ENCODE data around the gene SLC25A1.
A peak's percentile ranks its signal among the peaks of the same experiment; 100 is the strongest.

SLC25A1 gene

GRCh38 chr22:19180740-19181410 is 2.3 kb upstream of the SLC25A1 start:
- no peak for DNase-seq (ENCODE audit: low spot score)

DNA sequence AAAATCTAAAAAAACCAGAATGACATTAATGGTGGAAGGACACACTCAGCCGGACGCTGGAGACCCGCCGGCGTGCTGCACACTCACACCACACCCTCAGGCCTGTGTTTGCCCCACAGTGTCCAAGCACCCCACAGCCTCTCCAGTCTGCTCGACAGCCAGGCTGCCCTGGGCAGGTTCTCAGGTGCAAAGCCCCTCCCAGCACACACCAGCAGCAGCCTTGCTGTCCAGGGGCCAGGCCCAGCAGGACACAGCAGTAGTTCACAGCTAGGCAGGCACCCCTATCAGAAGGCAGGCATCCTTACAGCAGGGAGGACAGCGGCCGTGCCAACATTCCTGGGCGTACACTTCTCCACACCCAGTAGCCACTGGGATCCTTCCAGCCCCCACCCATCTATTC is 1.7 kb upstream of the SLC25A1 start:
- DNase-seq (ENCODE audit: low spot score), result no peak

GRCh38 chr22:19179497-19180048 is 1.0 kb upstream of the SLC25A1 start:
- peak; percentile 91 for DNase-seq (ENCODE audit: low spot score)

DNA sequence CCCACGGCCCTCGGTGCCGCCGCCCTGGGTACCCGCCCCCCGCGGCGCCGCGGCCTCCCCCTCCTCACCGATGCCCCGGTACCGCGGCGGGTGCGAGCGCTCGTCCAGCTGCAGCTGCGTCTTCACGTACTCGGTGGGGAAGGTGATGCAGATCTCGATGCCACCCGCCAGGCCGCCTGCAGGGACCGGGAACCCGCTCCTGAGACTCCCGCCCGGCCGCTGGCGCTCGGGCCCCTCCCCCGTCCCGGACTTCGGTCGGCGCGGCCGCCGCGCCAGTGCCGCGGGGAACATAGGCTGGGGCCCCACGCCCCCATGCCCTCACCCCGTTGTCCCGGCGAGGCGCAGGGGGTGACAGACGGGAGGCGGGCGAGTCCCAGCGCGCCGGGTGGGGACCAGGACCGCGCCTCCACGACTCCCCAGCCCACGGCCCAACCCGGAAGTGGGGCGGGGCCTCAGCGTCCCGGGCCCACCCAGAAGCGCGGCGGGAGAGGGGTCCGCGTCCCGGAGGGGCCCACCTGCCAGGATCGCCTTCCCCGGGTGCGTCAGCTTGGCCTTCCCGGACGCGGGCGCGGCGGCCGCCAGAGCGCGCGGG is 375 bp downstream of the SLC25A1 start:
- DNase-seq (ENCODE audit: low spot score), result peak; percentile 72

DNA sequence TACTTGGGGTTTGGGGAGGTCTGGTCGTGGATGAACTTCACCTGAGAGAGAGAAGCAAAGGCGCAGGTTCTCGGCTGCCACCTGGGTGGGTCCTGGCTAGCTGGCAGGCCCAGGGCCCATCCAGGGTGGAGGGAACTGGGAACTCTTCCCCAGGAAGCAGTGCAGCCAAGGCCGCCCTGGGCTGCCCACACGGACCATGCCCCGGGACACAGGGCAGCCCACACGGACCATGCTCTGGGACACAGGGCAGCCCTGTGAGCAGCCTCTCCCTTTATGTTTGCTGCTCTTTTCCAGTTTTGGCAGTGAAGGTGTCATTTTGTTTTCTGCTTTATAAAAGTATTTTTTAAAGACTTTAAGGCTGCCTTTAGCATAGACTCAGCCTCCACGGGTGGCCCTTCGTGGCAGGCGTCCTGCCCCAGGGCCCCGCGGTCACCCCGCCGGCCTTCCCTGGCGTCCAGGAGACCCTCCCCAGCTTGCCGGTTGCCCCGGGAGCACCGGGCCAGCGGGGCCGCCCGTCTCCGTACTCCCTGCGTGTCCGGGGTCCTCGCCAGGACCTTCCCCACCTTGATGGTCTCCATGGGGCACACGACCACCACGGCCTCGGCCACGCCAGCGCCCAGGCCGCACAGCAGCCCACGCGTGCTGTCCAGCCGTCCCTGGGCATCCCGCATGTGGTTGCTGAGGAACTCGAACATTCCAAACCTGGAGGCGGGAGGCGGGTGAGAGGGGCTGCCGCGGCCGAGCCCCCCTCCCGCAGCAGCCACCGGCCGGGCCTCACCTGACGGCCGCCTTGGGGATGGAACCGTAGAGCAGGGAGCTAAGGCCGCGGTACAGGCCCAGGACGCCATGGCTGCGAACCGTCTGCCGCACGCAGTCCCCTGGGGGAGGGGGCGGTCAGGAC is 1.1 kb downstream of the SLC25A1 start:
- DNase-seq (ENCODE audit: low spot score), result no peak

- DNase-seq (ENCODE audit: low spot score), result no peak
Observed at GRCh38 chr22:19176732-19177131, 1.8 kb downstream of the SLC25A1 start.

GRCh38 chr22:19176175-19176643 is 2.3 kb downstream of the SLC25A1 start:
- DNase-seq (ENCODE audit: low spot score), result no peak

GRCh38 chr22:19175602-19176174 is 2.8 kb downstream of the SLC25A1 start:
- no peak for DNase-seq (ENCODE audit: low spot score)

- DNase-seq (ENCODE audit: low spot score), result no peak
Observed at GRCh38 chr22:19175026-19175601, 3.4 kb downstream of the SLC25A1 start.

- no peak for DNase-seq (ENCODE audit: low spot score)
Observed at GRCh38 chr22:19174106-19175025, 4.2 kb downstream of the SLC25A1 start.

DNA sequence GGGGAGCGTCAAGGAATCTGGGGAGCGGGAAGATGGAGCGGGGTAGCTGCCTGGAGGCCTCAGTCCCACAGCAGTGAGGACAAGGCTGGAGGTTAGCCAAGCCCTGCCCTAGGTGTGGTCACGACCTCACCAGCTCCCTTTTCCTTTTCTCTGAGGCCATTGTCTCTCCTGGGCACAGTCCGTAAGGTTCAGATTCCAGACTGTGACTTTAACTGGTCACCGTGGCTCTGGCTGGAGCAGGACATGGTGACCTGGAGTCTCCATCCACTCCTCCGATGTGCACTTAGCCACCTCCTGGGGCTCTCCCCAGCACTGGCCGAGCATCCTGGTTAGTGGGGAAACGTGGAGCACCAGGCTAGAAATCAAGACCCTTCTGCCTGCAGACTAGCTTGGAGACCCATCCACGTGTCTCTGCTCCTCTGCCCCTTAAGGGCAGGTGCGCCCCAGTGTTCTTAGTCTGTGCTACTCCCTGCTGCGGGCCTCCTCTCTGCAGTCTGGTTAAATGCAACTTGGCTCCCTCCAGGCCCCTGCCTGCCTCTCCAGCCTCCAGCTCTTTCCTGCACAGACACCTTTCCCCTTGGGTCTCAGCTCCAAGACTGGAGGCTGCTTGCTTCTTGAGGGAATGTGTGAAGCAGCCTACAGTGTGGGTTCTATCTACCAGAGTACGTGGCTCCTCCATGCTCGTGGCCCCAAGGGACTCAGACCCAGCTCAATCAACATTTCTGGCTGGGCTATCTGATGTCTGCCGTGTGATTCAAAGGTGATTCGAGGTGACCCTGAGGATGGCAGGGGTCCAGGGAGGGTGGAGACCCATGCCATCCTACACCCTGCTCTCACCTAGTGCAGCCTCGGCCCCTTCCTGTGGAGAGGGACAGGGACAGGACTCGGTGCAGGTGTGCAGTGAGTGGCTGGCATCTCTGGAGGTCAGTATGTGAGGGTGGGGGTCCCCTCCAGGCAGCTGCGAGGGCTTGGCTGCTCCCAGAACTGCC is 5.2 kb downstream of the SLC25A1 start:
- DNase-seq (ENCODE audit: low spot score), result no peak

GRCh38 chr22:19172213-19173046 is 6.1 kb downstream of the SLC25A1 start:
- no peak for DNase-seq (ENCODE audit: low spot score)

- DNase-seq (ENCODE audit: low spot score), result no peak
Observed at GRCh38 chr22:19169947-19170318, 8.6 kb downstream of the SLC25A1 start.

DNA sequence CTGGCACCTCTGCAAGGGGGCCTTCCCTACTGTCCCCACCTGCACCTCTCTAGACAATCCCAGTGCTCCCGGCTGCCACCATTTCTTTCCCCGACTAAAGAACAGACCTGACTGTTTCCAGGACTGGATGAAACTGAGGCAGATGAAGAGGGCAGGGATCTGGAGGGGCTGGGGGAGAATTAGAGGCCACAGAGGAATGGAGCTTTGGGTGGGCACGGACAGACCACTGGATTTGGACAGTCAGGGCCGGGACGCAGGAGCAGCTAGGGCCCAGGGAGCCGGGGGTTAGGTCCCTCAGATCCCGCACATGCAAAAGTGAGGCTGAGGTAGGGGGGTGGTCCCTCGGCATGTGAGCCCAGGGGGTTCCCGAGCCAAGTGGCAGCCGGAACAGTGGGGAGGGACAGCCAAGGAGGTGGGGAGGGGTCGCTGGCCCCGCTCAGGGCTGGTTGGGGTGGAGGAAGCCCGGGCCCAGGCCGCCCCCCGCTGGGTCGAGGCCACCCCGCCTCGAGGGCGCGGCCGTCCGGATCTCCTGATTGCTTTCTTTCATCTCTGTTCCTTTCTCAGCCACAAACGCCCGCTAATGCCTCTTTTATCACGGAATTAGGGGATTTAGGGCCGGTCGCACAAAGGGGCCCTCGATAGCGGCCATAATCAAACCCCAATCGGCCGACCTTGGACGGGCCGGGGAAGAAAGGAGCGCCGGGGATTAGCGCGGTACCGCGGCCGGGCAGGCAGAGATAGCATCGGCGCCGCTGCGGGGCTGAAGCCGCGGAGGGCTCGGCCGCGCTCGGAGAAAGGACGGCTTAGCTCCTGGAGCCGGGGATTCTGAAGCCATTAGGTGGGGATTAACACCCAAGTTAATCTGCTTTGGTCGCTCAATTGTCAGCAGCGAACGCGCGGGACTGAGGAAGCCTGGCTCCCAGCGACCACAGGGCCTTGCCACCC is 9.3 kb downstream of the SLC25A1 start:
- no peak for DNase-seq (ENCODE audit: low spot score)

DNA sequence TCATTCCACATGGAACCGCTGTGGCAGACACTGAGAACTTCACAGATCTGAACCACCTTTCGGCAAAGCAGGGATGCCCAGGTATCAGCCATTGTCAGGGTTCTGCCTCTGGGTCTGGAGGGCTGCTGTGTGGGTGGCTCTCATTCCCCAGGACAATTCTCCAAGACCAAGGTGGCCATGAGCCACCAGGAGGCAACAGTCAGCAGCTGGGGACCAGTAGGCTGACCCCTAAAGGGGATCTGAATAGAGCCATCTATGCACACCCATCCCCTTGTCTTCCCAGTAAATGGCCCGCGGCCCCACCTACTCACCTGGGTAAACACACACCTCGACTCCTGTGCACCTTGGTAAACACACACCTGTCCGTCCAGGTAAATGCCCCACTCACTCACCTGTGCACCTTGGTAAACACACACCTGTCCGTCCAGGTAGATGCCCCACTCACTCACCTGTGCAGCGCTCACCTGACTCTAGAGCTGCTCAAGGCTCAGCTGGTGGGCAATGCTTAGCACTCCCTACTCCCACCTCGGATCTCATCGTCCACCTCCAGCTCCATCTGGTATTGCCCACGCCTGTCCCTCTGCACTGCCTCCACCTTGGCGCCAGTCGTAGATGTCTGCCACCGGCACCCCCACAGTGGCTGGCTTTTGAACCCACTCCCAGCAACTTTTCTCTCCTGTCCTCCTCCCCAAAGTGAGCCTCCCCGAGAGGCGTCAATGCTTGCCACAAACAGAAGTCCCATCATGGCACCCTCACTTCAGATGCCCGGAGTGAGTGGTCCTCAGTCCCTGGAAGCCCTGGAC is 10.2 kb downstream of the SLC25A1 start:
- no peak for DNase-seq (ENCODE audit: low spot score)

- DNase-seq (ENCODE audit: low spot score), result no peak
Observed at GRCh38 chr22:19167106-19167869, 11.2 kb downstream of the SLC25A1 start.
